H1 (cell line): ENCODE data around the gene REM2. TPM values are rescaled to one million over a fixed set of nuclear protein-coding genes. Genes with fewer than 3 reads are reported as not detected.

Experiments used
- ATF2 ChIP-seq: IDR thresholded peaks from 2 replicates; pipeline ENCODE4 v1.6.1; 2012; ENCODE audit warnings: low read length, inconsistent platforms
- CHD1 ChIP-seq: IDR thresholded peaks from 2 replicates; pipeline ENCODE4 v1.6.1; 2012; ENCODE audit warnings: low read depth, low read length, improper control_type of control experiment
- CTCF ChIP-seq, 3 experiments: IDR thresholded peaks; 1 replicate in 2 of 3; 2 replicates in 1 of 3; pipeline versions ENCODE4 v1.5.1 to v1.6.1; 2011; ENCODE audit warnings: low read length in 3 of 3, mild to moderate bottlenecking in 3 of 3, inconsistent platforms in 2 of 3, low read depth in 1 of 3, moderate library complexity in 1 of 3; ENCODE audit not compliant: insufficient read depth in 1 of 3; ENCODE audit errors: control extremely low read depth in 1 of 3
- KDM4A ChIP-seq: IDR thresholded peaks from one replicate; pipeline ENCODE4 v1.7.1; 2012; ENCODE audit warnings: low read depth, mild to moderate bottlenecking, moderate library complexity, low read length, inconsistent platforms; ENCODE audit not compliant: severe bottlenecking
- KDM5A ChIP-seq: fragments of 200-600 bp; IDR thresholded peaks from 2 replicates; pipeline ENCODE4 v1.7.1; 2012; ENCODE audit warnings: mild to moderate bottlenecking, low read length, inconsistent platforms, mixed read lengths
- NRF1 ChIP-seq: IDR thresholded peaks from 2 replicates; pipeline ENCODE4 v1.6.1; 2011; ENCODE audit warnings: mild to moderate bottlenecking, low read depth, low read length, improper control_type of control experiment
- RBBP5 ChIP-seq: IDR thresholded peaks from 2 replicates; pipeline ENCODE4 v1.7.1; 2012; ENCODE audit warnings: low read depth, mild to moderate bottlenecking, inconsistent platforms, low read length, moderate library complexity, borderline replicate concordance
- RFX5 ChIP-seq: IDR thresholded peaks from 2 replicates; pipeline ENCODE4 v1.6.1; 2011; ENCODE audit warnings: low read depth, low read length, improper control_type of control experiment, borderline replicate concordance
- SP1 ChIP-seq: IDR thresholded peaks from 2 replicates; pipeline ENCODE4 v1.6.1; 2011; ENCODE audit warnings: low read depth, low read length
- SP4 ChIP-seq: IDR thresholded peaks from 2 replicates; pipeline ENCODE4 v1.6.1; 2012; ENCODE audit warnings: low read length, inconsistent platforms
- polyA plus RNA-seq, 7 experiments: library from polyadenylated mRNA; depleted of rRNA in 3 of 7; stranded (reverse) in 5 of 7; unstranded in 2 of 7; fragments of >200 nt in 5 of 7; fragments of 200-250 nt in 2 of 7; gene quantifications; 1 replicate in 5 of 7; 2 replicates in 1 of 7; 4 replicates in 1 of 7; pipeline versions ENCODE4 v1.2.1 to v1.2.3, GENCODE V29; 2011 to 2013; ENCODE audit warnings: missing spikeins in 2 of 7, mixed read lengths in 2 of 7
- total RNA-seq: library from RNA; stranded (reverse); fragmentation: NEBNext Ultra II Directional; extraction: Animal tissue kit (Norgen Biotek cat#: 25700); gene quantifications from 2 replicates; pipeline ENCODE4 v1.2.1, GENCODE V29; 2021

REM2 gene
- total and polyA plus RNA-seq, 2 of the 8 experiments (the other 6 are each of a cell fraction or from before 2014, with no cell fraction given) = 1.00 to 1.1 TPM

DNA sequence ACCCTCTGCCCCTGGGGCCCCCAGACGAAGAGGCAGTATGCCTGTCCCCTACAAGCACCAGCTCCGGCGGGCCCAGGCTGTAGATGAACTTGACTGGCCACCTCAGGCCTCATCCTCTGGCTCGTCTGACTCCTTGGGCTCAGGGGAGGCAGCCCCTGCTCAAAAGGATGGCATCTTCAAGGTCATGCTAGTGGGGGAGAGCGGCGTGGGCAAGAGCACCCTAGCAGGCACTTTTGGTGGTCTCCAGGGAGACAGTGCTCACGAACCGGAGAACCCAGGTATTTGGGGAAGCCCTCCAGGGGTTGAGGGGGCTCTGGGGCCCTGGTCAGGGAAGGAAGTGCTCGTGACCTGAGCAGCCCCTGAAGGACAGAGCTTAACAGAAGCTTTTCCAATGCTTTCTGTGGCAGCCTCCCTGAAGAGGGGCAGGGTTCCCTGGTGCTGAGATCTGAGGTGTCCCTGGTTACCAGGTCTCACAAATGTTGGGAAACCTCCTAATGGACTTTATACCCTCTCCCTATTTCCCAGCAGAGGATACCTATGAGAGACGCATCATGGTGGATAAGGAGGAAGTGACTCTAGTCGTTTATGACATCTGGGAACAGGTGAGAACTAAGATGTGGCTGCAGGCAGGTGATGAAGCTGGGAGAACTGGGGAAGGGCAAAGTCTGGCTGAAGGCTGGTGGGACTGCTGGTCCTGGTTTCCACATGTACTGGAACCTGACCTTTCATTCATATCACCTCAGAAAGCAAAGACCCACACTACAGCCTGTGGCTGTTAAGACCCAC lies 1.9 kb downstream of the REM2 start (continued):
- no peak for TF ChIP-seq CTCF (IDR thresholded peaks at IDR 0.05; ENCODE audit: control extremely low read depth in 1 of 3, insufficient read depth in 1 of 3, low read depth in 1 of 3, low read length in 3 of 3)
- TF ChIP-seq RBBP5 = no peak
- no peak for TF ChIP-seq KDM4A
- TF ChIP-seq KDM5A = no peak
- no peak for TF ChIP-seq CHD1
- no peak for TF ChIP-seq RFX5
- TF ChIP-seq NRF1 = no peak
- no peak for TF ChIP-seq SP1
- TF ChIP-seq ATF2 = no peak
- TF ChIP-seq SP4 = no peak
- TF ChIP-seq, all 59 proteins: peak for 0
